Tibial artery (tissue), 4 donors: ENCODE measurements around the gene VMAC.

Experiments
- DNase-seq, 2 donors: peaks; one replicate each; pipeline ENCODE4 v3.0.0-alpha.2; 2019
- H3K27ac ChIP-seq, 2 donors: fragments of 200-600 bp; sonication (generic) in 1 of 2; 1 replicate in 1 of 2; 2 replicates in 1 of 2; pipeline ENCODE4 v1.5.1; 2018 to 2019; ENCODE audit warnings: mild to moderate bottlenecking in 1 of 2
- H3K27me3 ChIP-seq, 2 donors: fragments of 200-600 bp; sonication (generic) in 1 of 2; one replicate each; pipeline versions ENCODE4 v1.5.1 to v1.6.0; 2016 to 2019
- H3K36me3 ChIP-seq, 3 donors: fragments of 200-600 bp; sonication (generic) in 2 of 3; one replicate each; pipeline ENCODE4 v1.5.1; 2016 to 2019; ENCODE audit warnings: mild to moderate bottlenecking in 2 of 3
- H3K4me1 ChIP-seq, 4 donors: fragments of 200-600 bp; sonication (generic) in 2 of 4; 1 replicate in 3 of 4; 2 replicates in 1 of 4; pipeline ENCODE4 v1.5.1; 2016 to 2019
- H3K4me3 ChIP-seq, 2 donors: fragments of 200-600 bp; sonication (generic) in 1 of 2; 1 replicate in 1 of 2; 2 replicates in 1 of 2; pipeline ENCODE4 v1.5.1; 2018 to 2019; ENCODE audit warnings: mild to moderate bottlenecking in 2 of 2
- H3K9me3 ChIP-seq, 3 donors: fragments of 200-600 bp; sonication (generic) in 1 of 3; one replicate each; pipeline ENCODE4 v1.5.1; 2016 to 2019
- intact Hi-C: fragments of 100-400 bp; cut with DNase I; formaldehyde crosslinking; loops from one replicate; pipeline ENCODE4 v1.15.0; 2023; ENCODE audit warnings: low total_unique reads
- TF ChIP-seq, protein P1 (sequence below), 2 experiments: fragments of 200-600 bp in 1 of 2; fragments of 450-650 bp in 1 of 2; IDR thresholded peaks; one replicate each; pipeline ENCODE4 v1.5.1; 2017 to 2019; ENCODE audit warnings: antibody characterized with exemption in 2 of 2, mild to moderate bottlenecking in 1 of 2, moderate library complexity in 1 of 2

Gene VMAC

DNA sequence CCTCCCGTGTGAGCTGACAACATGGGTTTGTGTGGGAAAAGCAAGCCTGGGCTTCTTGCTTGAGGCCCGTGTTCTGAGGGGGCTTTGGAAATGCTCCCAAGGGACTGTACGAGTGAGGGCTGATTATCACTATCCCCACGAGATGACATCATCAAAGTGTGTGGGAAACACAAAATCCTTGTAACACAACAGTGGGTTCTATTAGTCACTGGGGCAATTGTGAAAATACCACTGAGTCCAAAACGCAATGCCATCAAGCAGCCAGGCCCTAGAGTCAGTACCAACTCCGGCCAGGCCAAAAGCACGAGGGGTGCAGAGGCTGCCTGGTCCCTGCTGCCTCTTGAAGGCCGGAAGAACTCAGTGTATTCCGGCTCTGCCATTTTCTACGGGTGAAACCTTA lies 39.0 kb downstream of the VMAC start:
- Histone ChIP-seq H3K27ac (no peak overlapping the region), H3K36me3 (peaks cover 18 to 31% (median 23%) of the 10 kb centered on the region in 3 donors), H3K9me3 (no peaks in the 10 kb centered on the region), H3K4me1 (peaks cover 0 to 13% (median 0%) of the 10 kb centered on the region in 4 donors), H3K27me3 (no peaks in the 10 kb centered on the region), H3K4me3 (no peak overlapping the region)
- intact Hi-C loops, result no loop called here
- DNase-seq, result no peak
- TF ChIP-seq, protein P1, sequence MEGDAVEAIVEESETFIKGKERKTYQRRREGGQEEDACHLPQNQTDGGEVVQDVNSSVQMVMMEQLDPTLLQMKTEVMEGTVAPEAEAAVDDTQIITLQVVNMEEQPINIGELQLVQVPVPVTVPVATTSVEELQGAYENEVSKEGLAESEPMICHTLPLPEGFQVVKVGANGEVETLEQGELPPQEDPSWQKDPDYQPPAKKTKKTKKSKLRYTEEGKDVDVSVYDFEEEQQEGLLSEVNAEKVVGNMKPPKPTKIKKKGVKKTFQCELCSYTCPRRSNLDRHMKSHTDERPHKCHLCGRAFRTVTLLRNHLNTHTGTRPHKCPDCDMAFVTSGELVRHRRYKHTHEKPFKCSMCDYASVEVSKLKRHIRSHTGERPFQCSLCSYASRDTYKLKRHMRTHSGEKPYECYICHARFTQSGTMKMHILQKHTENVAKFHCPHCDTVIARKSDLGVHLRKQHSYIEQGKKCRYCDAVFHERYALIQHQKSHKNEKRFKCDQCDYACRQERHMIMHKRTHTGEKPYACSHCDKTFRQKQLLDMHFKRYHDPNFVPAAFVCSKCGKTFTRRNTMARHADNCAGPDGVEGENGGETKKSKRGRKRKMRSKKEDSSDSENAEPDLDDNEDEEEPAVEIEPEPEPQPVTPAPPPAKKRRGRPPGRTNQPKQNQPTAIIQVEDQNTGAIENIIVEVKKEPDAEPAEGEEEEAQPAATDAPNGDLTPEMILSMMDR (IDR thresholded peaks at IDR 0.05), result no peak

DNA sequence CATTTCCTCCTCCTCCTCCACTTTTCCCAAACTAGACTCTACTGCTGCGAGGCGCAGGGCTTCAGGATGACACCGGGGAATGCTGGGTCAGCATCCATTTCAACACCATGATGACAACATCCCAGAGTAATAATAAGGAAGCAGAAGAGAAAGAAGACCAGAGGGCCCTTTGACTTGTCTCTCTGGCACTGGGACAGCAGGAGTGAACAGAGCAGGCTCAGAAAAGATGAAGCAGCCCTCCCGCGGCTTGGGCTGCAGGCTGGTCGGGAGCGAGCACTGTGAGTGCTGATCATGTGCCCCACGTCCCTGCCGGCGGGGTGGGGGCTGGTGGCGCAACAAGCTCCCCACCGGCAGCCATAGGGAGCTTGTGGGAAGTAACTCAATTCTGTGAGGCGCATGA lies 42.8 kb downstream of the VMAC start:
- H3K4me1 ChIP-seq, result peaks cover 0 to 31% (median 14%) of the 10 kb centered on the region in 4 donors
- intact Hi-C loops, result no loop called here
- no peaks in the 10 kb centered on the region for H3K9me3 ChIP-seq
- DNase-seq, result peak; percentile 66 to 82
- no peak overlapping the region for H3K27ac ChIP-seq
- TF ChIP-seq, protein P1 (IDR thresholded peaks at IDR 0.05), result no peak
- H3K36me3 ChIP-seq, result peaks cover 0 to 10% (median 0%) of the 10 kb centered on the region in 3 donors
- H3K4me3 ChIP-seq, result no peak overlapping the region
- H3K27me3 ChIP-seq, result no peaks in the 10 kb centered on the region

DNA sequence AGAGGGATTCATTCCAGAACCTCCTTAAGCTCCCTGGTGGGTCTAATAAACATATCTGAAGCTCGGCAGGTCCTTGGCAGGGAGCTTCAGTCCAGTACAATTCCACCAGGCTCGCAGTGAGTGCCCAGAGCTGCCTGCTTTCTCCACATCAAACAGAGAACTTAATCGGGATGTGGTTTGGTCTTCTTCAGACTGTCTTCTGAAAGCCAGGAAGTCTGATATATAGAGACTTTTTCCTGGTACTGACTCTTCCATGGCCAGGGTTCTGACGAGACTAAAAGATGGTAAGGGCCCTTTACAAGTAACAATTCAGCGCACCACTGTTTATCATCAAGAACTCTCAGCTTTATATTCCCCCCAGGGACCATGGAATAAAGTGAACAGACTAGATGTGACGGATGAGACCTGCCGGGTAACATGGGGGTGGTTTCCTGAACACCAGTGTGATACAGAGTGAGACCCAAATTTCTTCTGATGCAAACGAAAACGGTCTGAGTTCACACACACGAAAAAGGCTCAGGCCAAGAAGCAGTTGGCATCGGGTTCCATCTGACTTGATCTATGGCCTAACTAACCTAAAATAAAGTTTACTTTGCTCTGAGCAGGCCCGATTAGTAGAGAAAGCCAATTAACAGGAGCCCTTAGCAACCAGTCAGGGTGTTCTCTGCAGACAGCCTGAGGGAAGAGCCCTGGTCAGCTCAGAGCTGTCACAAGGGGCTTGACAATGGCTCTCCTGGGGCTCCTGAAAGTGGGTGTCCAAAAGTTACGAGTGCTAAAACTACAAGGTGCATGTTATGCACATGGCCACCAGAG lies 44.3 kb downstream of the VMAC start:
- H3K4me3 ChIP-seq, result no peak overlapping the region
- no peak overlapping the region for H3K27ac ChIP-seq
- H3K9me3 ChIP-seq, result no peaks in the 10 kb centered on the region
- H3K36me3 ChIP-seq, result peaks cover 0 to 10% (median 0%) of the 10 kb centered on the region in 3 donors
- H3K4me1 ChIP-seq, result peaks cover 4 to 42% (median 28%) of the 10 kb centered on the region in 4 donors
- H3K27me3 ChIP-seq, result no peaks in the 10 kb centered on the region
- intact Hi-C loops, result no loop called here
- TF ChIP-seq, protein P1 (IDR thresholded peaks at IDR 0.05), result no peak
- DNase-seq, result no peak

DNA sequence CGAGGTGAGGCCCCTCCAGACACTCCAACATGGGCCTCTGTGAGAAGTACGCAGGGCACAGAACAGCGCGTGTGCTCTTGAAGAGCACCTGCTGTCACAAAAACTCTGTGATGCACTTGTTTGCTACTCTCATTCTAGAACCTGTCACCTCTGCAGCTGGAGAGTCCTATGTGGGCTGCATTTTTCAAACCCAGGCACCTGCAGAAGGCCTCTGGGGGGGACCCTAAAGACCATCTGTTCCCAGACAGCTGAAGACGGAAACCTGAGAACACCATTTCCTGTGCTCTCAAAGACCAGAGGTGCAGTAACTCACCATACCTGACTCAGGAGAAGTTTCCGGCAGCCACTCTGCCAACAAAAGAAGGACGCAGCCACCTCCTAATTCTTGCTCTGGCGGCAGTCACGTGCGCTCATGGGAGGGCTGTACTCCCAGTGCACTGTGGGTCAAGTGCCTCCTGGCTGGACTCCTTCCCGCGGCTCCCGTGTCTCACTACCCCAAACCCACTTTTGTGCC lies 45.2 kb downstream of the VMAC start:
- TF ChIP-seq, protein P1 (IDR thresholded peaks at IDR 0.05), result no peak
- peaks cover 11 to 51% (median 37%) of the 10 kb centered on the region in 4 donors for H3K4me1 ChIP-seq
- H3K9me3 ChIP-seq, result no peaks in the 10 kb centered on the region
- intact Hi-C loops, result no loop called here
- peaks cover 0 to 10% (median 0%) of the 10 kb centered on the region in 3 donors for H3K36me3 ChIP-seq
- no peak overlapping the region for H3K4me3 ChIP-seq
- no peaks in the 10 kb centered on the region for H3K27me3 ChIP-seq
- DNase-seq, result no peak
- H3K27ac ChIP-seq, result no peak overlapping the region

DNA sequence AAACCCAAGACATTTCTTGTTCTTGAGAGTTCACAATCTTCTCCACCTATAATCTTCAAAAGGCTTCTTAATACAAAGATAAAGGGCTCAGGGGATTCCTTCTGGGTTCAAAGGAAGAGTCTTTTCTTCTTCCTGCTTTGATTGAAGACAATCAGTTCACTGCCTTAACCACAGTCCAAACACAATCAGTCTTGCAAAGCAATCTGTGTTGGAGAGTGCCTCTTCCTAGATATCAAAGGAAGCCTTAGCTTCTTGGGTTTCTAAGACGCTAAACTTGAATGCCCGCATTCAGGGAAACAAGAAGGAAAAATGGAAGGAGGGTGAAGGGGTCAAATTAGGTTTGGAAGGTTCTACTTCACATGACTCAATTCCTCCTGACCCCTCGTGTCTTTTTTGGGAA lies 46.1 kb downstream of the VMAC start:
- H3K36me3 ChIP-seq, result peaks cover 0 to 10% (median 0%) of the 10 kb centered on the region in 3 donors
- H3K27ac ChIP-seq, result no peak overlapping the region
- H3K27me3 ChIP-seq, result no peaks in the 10 kb centered on the region
- intact Hi-C loops, result no loop called here
- H3K9me3 ChIP-seq, result no peaks in the 10 kb centered on the region
- H3K4me1 ChIP-seq, result peaks cover 11 to 56% (median 46%) of the 10 kb centered on the region in 4 donors
- no peak for DNase-seq
- no peak overlapping the region for H3K4me3 ChIP-seq
- TF ChIP-seq, protein P1 (IDR thresholded peaks at IDR 0.05), result no peak
